Measurements from ENCODE around the gene SSTR3. TPM values are rescaled to one million over a fixed set of nuclear protein-coding genes. Genes with fewer than 3 reads are reported as not detected.

SSTR3 gene
- under 1 TPM in 1 of 2 donors, not detected in 1; 0.26 TPM for total RNA-seq
- under 1 TPM in 5 of 6 donors, not detected in 1; 0.04 to 0.18 (median 0.07) TPM for polyA plus RNA-seq (ENCODE audit: insufficient read length in 6 of 6)
- long read RNA-seq, donor 1 = 0 reads
- long read RNA-seq, donor 2 = 0 reads
- long read RNA-seq, donor 3 = 0 reads
- long read RNA-seq, donor 4 = 0 reads
- long read RNA-seq, donor 5 = 0 reads
- long read RNA-seq, donor 6 = 0 reads
- long read RNA-seq, donor 7 = 0 reads
- long read RNA-seq, donor 8 = 0 reads
- long read RNA-seq, donor 9 = 0 reads
- long read RNA-seq, donor 10 = 0 reads
- long read RNA-seq, donor 11 = 0 reads
- long read RNA-seq, donor 12 = 0 reads

GRCh38 chr22:37212174-37212906 lies at the start of gene SSTR3:
Gene SSTR3 (minus strand): TSS chr22:37212477. CDS start chr22:37207803, 4,674 bp downstream.
- ATAC-seq (peak; percentile 41), DNase-seq (no peak)
- intact Hi-C loops (cut with DNase I) = no loop called here
- Histone ChIP-seq H3K36me3 (no peaks in the 10 kb centered on the region), H3K27me3 (peaks cover 0 to 16% of the 10 kb centered on the region in 2 donors), H3K4me1 (no peaks in the 10 kb centered on the region), H3K9me3 (no peaks in the 10 kb centered on the region), H3K4me3 (no peak within 1 kb of the TSS), H3K27ac (no peak within 1 kb of the TSS)
- TF ChIP-seq CTCF (IDR thresholded peaks at IDR 0.05) = no peak

DNA sequence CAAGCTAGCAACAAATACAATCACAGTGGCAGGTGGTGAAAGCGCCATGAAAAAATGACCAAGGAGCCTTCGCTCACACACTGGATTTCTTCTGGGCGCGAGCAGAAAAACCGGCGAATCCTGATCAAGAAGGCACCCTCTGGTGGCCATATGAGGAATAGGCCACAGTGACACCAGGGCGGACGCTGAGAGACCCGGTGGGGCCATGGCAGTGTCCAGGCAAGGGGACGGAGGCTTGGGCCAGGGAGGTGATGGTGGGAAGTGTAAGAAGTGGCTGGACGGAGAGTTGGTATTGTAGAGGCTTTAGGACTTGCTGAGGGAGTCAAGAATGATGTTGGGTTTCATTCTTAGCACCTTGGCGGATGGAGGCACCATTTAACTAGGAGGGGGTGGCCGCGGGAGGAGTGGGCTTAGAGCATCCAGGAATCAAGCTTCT lies 48.6 kb upstream of the SSTR3 start:
- intact Hi-C loops (cut with DNase I) = no loop called here
- Histone ChIP-seq H3K36me3 (no peaks in the 10 kb centered on the region), H3K9me3 (peaks cover 0 to 14% of the 10 kb centered on the region in 2 donors), H3K4me3 (no peak overlapping the region), H3K27ac (no peak overlapping the region), H3K27me3 (peaks cover 25 to 64% of the 10 kb centered on the region in 2 donors), H3K4me1 (peaks cover 0 to 23% of the 10 kb centered on the region in 2 donors)
- ATAC-seq (peak; percentile 92), DNase-seq (peak in 3 of 4 donors; percentile 44 to 83 (median 58))
- TF ChIP-seq CTCF (IDR thresholded peaks at IDR 0.05) = peak; percentile 87 to 97

GRCh38 chr22:37260155-37260795 lies 48.0 kb upstream of the SSTR3 start:
- peaks cover 0 to 14% of the 10 kb centered on the region in 2 donors for H3K9me3 ChIP-seq
- H3K4me3 ChIP-seq = no peak overlapping the region
- DNase-seq = no peak
- peaks cover 0 to 23% of the 10 kb centered on the region in 2 donors for H3K4me1 ChIP-seq
- peaks cover 28 to 71% of the 10 kb centered on the region in 2 donors for H3K27me3 ChIP-seq
- ATAC-seq = no peak
- intact Hi-C loops (cut with DNase I) = no loop called here
- no peak overlapping the region for H3K27ac ChIP-seq
- no peaks in the 10 kb centered on the region for H3K36me3 ChIP-seq
- TF ChIP-seq CTCF (IDR thresholded peaks at IDR 0.05) = no peak

DNA sequence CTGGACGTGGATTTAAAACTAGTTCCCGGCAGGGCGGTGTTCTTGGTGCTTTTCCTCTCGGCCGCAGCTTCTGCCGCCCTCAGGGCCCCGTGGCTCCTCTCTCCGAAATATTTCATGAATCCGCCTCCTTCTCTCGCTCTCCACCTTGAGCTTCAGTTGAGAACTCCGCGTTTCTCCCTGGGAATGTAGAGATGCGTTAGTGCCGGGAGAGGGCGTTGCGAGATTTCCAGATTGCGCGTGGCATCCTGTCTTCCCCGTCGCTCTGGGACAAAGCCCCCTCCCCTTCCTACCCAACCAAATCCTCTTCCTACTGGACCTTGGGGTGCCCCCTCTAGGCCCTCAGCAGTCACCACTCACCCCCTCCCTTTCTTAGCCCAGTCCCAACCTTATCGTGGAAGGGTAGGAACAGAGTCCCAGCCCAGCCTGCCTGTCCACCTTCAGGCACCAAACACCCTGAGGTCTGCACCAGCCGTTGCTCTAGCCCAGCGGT lies 47.3 kb upstream of the SSTR3 start:
- DNase-seq (peak in 2 of 4 donors; percentile 30 to 31), ATAC-seq (peak; percentile 61)
- H3K36me3 ChIP-seq = no peaks in the 10 kb centered on the region
- H3K9me3 ChIP-seq = peaks cover 0 to 11% of the 10 kb centered on the region in 2 donors
- H3K27me3 ChIP-seq = peaks cover 28 to 78% of the 10 kb centered on the region in 2 donors
- intact Hi-C loops (cut with DNase I) = no loop called here
- peak; percentile 34 to 44 for TF ChIP-seq CTCF (IDR thresholded peaks at IDR 0.05)
- no peak overlapping the region for H3K4me3 ChIP-seq
- H3K27ac ChIP-seq = no peak overlapping the region
- peaks cover 0 to 23% of the 10 kb centered on the region in 2 donors for H3K4me1 ChIP-seq
